Embryonic facial prominence (tissue), 1 donor: ENCODE results near the gene DSG2.

Experiments
- DNase-seq: peaks from one replicate; pipeline ENCODE4 v3.0.0-alpha.2; 2016; ENCODE audit errors: extremely low spot score

DSG2 gene

DNA sequence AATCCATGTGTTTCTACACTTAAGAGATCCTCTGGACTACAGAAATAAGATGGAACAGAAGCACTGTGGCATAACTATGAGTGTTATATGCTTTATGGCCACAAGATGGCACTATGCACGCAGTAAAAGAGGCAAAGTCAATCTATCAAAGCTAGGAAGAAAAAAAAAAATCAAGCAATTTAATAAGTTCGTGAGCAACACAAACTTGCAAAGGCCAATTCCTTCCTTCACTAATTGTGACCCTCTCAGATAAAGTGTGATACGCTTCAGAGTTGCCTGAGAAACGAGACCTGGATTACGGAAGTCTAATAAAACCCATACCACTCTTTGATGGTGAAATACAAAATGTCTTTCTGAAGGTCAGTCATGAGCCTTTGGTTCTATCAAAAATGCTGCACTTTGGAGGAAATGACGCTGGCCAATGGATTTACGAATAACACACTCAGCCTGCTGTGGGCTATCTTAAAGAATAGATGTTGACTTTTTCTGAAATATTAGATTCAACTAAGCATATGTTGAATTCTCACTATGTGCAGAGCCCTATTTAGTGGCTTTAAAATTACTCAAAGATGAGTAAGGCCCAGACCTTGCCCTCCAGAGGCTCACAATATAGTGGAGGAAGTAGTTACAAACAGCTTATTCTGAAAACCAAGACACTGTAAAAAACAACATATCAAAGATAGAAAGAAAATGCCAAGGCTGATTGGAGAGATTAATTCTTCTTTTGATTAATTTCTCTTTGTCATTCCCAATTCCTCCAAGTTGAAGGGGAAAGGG is 58.2 kb downstream of the DSG2 start:
- DNase-seq = peak; percentile 54

DNA sequence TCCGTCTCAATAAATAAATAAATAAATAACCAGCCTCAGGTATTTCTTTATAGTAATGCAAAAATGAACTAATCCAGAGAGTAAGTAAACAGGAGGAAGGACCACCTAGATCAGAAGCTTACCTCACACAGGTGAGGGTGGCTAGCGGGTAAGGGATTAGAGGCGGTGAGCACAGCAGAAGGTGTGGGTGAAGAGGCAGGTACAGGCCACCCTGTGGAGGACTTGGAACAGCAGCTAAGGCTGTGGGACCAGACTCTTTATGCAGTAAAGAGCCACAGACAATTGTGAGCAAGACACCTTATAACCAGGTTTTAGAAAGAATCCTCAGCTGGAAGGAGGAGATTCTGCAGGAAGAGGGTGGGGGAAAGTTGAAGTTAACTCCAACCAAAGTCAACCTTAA is 59.5 kb downstream of the DSG2 start:
- no peak for DNase-seq

DNA sequence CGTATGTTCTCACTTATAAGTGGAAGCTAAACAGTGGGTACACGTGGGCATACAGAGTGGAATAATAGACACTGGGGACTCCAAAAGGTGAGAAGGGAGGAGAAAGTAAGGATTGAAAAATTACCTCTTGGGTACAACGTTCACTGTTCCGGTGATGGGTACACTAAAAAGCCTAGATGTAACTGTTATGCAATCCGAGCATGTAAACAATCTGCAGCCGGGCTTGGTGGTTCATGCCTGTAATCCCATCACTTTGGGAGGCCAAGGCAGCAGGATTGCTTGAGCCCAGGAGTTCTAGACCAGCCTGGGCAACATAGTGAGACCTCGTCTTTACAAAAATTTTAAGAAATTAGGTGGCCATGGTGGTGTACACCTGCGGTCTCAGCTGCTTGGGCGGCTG is 60.6 kb downstream of the DSG2 start:
- no peak for DNase-seq

DNA sequence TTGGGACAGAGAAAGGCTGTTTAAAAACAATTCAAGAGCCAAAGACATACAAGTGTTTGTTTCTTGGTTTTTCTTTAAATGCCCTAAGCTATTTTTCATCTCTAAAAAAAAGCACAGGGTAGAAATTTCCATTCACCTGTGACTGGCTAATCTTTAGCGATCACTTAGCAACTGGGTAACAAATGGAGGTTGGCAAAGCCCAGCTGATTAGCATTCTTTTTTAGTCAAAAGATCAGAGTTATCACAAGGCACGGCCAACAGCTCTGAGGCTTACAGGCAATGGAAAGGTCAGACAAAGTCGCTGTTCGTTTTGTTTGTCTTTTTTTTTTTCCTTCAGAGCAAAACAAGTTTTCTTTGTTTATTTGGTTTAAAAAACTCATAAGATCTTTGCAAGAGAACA is 64.7 kb downstream of the DSG2 start:
- DNase-seq = no peak

DNA sequence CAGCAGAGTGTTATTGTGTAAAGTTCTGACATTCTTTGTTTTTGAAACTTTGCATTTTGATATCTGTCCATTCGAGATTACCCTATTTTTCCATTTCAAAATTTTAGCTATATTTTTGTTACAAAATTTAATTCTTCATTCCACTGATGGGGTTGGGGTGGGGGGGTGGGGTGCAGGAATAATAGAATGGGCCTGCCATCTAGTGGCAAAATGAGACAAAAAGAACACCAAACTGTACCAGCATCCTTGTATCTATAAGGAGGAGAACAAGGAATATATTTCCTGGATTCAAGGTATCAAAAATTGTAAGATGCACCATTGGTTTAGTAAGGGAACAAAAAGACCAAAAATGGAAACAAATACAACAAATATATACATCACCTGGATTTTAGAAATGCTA is 65.8 kb downstream of the DSG2 start:
- DNase-seq = no peak

DNA sequence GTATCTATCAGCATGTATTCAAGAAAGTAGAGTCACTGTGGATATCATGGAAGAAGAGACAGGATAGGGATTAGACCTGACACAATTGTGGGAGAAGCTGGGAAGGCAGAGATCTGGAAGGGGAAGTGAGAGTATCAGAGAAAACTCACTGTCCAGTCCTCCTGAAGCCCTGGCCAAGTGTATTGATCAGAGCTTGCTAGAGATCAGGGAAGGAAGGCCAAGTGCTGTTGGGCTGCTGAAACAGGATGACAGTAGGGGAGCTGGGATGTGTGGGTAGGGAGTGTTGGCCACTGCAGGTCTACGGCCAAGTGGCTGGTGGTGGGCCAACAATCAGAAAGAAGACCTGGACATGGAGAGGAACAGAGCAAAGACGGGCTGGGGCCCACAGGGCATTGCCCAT is 67.4 kb downstream of the DSG2 start:
- DNase-seq = no peak

GRCh38 chr18:31565782-31566512 is 68.0 kb downstream of the DSG2 start:
- DNase-seq = no peak

GRCh38 chr18:31566576-31567306 is 68.8 kb downstream of the DSG2 start:
- no peak for DNase-seq

- no peak for DNase-seq
Measured at GRCh38 chr18:31572368-31572767, 74.4 kb downstream of the DSG2 start.

DNA sequence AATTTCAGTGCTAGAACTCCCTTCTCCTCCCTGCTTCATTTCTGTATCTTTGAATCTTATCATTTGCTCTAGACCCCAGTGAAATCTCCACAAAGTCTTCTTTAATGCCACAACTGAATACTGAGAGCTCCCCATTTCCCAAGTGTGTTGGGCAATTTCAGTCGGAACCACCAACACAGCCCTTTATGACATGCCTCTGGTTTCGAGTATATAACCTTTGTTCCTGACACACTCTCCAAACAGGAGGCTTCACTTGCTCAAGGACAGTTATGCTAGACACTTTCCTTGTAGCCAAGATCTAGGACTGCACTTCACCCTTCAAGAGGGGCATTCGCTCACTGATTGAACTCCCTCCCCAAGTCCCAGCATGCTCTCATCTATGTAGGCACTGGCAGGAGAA is 75.1 kb downstream of the DSG2 start:
- DNase-seq = no peak

GRCh38 chr18:31574359-31574758 is 76.4 kb downstream of the DSG2 start:
- DNase-seq = no peak

- DNase-seq = no peak
Measured at GRCh38 chr18:31575515-31576257, 77.7 kb downstream of the DSG2 start.

- DNase-seq = no peak
Measured at GRCh38 chr18:31576670-31577069, 78.7 kb downstream of the DSG2 start.

GRCh38 chr18:31577195-31577594 is 79.2 kb downstream of the DSG2 start:
- DNase-seq = no peak

DNA sequence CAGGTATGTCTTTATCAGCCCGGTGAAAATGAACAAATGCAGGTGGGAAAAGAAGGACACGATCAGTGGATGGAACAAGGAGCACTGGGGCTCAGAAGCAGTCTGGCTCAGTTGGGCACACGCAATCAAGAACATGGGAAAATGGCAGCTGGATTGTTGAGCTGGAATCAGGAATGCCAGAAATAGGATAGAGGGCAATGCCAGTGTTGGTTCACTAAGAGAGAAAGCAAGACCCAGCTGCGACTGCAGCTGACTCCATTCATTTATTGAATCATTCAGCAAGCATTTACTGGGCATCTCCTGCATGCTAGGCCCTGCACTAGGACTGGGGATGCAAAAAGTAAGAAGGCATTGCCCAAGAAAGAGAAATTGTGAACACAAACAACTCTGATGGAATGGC is 80.1 kb downstream of the DSG2 start:
- DNase-seq = no peak

DNA sequence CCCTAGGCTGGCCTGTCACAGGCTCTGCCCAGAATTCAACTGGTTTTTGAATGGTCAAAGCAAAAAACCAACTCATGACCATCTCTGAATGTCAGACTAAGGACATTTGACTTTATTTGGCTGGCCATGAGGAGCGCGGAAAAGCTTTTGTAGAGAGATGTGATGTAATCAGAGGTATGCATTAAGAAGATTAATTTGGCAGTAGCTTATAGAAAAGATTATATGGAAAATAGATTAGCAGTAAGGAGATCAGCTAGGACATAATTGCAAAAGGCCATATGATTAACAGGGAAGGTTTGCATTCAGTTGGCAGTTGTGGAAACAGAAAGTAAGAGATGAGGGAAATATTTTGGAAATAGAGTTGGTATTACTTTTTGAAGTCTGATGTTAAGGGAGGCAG is 81.4 kb downstream of the DSG2 start:
- no peak for DNase-seq

DNA sequence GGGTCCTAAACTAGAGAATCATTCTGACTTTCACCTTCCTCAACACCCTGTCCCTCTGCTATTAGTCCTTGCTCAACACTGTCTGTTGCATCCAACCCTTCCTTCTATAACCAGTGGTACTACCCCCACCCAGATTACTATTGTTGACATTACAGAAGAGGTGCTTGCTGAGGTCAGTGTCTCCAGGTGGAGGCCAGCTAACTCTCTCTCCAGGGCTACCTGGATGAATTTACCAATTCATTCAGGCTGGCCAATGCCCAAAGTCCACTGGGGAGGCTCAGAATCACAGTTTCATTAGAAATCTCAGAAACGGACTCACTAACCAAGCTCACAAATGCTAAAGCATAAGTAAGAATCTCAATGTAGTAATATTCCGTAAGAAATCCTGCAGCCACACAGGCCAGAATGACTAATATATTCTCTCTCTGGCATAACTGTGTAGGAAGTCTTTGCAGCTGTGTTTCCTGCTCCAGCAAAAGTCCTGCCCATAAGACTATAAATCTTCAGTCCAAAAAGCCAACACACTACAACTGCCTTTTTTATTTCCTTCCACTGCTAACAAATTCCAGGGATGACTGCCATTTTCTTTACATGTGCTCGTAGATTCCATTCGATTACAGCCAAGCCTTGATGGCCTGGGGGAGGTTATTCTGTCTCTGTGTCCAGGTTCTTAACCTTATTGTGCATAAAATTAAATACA is 83.7 kb downstream of the DSG2 start:
- no peak for DNase-seq

GRCh38 chr18:31583185-31583854 is 85.3 kb downstream of the DSG2 start:
- DNase-seq = no peak

- DNase-seq = no peak
Measured at GRCh38 chr18:31585991-31586390, 88.0 kb downstream of the DSG2 start.

- DNase-seq = no peak
Measured at GRCh38 chr18:31586616-31587015, 88.6 kb downstream of the DSG2 start.

DNA sequence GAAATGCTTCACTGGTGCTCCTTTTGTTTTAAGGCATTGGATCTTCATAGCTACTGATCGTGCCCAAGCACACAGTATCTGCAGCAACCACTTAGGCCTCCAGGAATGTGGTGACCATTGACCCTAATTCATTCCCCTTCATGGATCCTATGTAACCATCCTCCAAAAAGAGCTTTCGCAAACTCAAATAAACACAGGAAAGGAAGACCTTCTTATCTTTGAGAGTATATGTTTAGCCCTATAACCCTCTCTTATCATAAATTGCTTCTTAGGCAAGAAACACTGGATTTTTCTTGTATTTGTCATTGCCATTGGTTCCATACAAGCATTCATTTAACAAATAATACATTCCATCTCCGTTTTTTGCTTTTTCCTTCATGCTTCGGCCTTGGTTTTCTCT is 89.6 kb downstream of the DSG2 start:
- DNase-seq = no peak
